KMS-11 (cell line): ENCODE results near the gene NISCH.
A peak's percentile ranks its signal among the peaks of the same experiment; 100 is the strongest.

ENCODE experiments used
- H2AFZ ChIP-seq: fragments of 200-600 bp; sonication (generic); 2 replicates; pipeline ENCODE4 v1.6.1; 2016; ENCODE audit warnings: antibody characterized with exemption, mixed run types, low read depth
- H3K27ac ChIP-seq: fragments of 200-600 bp; sonication (generic); 2 replicates; pipeline ENCODE4 v1.6.1; 2016; ENCODE audit warnings: mild to moderate bottlenecking, mixed run types
- H3K27me3 ChIP-seq: fragments of 200-600 bp; sonication (generic); 2 replicates; pipeline ENCODE4 v1.6.1; 2017; ENCODE audit warnings: mild to moderate bottlenecking, low read depth, mixed run types, moderate library complexity; ENCODE audit not compliant: insufficient read depth
- H3K36me3 ChIP-seq: fragments of 200-600 bp; sonication (generic); 2 replicates; pipeline ENCODE4 v1.6.1; 2017; ENCODE audit warnings: mild to moderate bottlenecking, mixed run types; ENCODE audit not compliant: insufficient read depth
- H3K4me1 ChIP-seq: fragments of 200-600 bp; sonication (generic); 2 replicates; pipeline ENCODE4 v1.6.1; 2016; ENCODE audit warnings: mild to moderate bottlenecking, low read depth, mixed run types; ENCODE audit not compliant: poor library complexity, severe bottlenecking
- H3K4me2 ChIP-seq: fragments of 200-600 bp; sonication (generic); 2 replicates; pipeline ENCODE4 v1.7.0; 2016; ENCODE audit warnings: mild to moderate bottlenecking, mixed run types
- H3K4me3 ChIP-seq: fragments of 200-600 bp; sonication (generic); IDR thresholded peaks from 2 replicates; pipeline ENCODE4 v1.6.1; 2017; ENCODE audit warnings: low read depth, low read length, mixed read lengths; ENCODE audit not compliant: insufficient read depth
- H3K79me2 ChIP-seq: fragments of 200-600 bp; sonication (generic); 2 replicates; pipeline ENCODE4 v1.6.1; 2016; ENCODE audit warnings: low read depth, mixed run types; ENCODE audit not compliant: insufficient read depth
- H3K9ac ChIP-seq: fragments of 200-600 bp; sonication (generic); 2 replicates; pipeline ENCODE4 v1.6.1; 2016; ENCODE audit warnings: mild to moderate bottlenecking, mixed run types
- H4K20me1 ChIP-seq: fragments of 200-600 bp; sonication (generic); 2 replicates; pipeline ENCODE4 v1.6.1; 2016; ENCODE audit warnings: mild to moderate bottlenecking, mixed run types; ENCODE audit not compliant: insufficient read depth
- TF ChIP-seq, protein P1 (sequence below): fragments of 200-600 bp; sonication (generic); conservative IDR thresholded peaks from 2 replicates; pipeline ENCODE4 v1.6.1; 2017; ENCODE audit warnings: low read depth, mild to moderate bottlenecking, antibody characterized with exemption, low read length, moderate library complexity, mixed read lengths

NISCH gene

DNA sequence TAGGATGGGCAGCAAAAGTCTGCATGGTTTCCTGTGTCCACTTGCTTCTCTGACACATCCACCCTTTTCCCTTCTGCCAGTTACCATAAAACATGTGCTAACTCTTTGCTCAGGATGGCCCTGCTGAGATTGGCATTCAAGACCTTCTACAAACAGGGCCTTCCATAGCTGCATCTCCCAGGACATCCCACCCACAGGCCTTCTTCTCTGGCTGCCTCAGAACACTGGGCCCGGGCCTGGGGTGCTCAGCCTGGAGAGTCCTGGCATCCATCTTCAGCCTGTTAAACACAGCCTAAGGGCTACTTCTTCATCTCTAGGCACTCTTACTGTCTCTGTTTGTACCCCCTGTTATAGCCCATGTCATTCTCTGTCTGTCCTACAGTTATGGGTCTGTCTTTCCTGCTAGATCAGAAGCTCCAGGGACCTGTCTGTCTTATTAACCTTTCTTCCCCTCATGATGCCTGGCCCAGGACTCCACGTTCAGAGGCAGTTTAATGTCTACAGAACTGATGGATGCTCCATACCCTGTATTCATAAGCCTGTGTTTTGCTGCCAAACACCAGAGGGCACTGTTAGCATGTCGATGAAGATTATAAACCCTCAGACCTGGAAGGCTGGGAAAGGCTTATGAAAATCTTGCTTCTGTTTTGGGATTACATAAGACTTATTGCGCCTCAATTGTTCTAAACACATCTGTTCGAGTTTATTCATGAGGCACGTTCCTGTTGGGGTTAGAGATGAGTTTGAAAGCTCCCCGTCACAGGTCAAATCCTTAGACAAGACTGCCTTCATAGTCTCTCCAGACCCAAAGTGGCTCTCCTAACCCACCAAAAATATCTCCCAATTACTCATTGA is 27.0 kb upstream of the NISCH start:
- no peak overlapping the region for H3K4me3 ChIP-seq
- no peak overlapping the region for H3K4me2 ChIP-seq
- H4K20me1 ChIP-seq: no peaks in the 10 kb centered on the region
- no peak overlapping the region for H2AFZ ChIP-seq
- no peaks in the 10 kb centered on the region for H3K36me3 ChIP-seq
- H3K79me2 ChIP-seq: no peaks in the 10 kb centered on the region
- TF ChIP-seq, protein P1, sequence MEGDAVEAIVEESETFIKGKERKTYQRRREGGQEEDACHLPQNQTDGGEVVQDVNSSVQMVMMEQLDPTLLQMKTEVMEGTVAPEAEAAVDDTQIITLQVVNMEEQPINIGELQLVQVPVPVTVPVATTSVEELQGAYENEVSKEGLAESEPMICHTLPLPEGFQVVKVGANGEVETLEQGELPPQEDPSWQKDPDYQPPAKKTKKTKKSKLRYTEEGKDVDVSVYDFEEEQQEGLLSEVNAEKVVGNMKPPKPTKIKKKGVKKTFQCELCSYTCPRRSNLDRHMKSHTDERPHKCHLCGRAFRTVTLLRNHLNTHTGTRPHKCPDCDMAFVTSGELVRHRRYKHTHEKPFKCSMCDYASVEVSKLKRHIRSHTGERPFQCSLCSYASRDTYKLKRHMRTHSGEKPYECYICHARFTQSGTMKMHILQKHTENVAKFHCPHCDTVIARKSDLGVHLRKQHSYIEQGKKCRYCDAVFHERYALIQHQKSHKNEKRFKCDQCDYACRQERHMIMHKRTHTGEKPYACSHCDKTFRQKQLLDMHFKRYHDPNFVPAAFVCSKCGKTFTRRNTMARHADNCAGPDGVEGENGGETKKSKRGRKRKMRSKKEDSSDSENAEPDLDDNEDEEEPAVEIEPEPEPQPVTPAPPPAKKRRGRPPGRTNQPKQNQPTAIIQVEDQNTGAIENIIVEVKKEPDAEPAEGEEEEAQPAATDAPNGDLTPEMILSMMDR: peak; percentile 67
- H3K27ac ChIP-seq: no peak overlapping the region
- no peaks in the 10 kb centered on the region for H3K4me1 ChIP-seq
- H3K9ac ChIP-seq: no peak overlapping the region
- H3K27me3 ChIP-seq: no peaks in the 10 kb centered on the region

DNA sequence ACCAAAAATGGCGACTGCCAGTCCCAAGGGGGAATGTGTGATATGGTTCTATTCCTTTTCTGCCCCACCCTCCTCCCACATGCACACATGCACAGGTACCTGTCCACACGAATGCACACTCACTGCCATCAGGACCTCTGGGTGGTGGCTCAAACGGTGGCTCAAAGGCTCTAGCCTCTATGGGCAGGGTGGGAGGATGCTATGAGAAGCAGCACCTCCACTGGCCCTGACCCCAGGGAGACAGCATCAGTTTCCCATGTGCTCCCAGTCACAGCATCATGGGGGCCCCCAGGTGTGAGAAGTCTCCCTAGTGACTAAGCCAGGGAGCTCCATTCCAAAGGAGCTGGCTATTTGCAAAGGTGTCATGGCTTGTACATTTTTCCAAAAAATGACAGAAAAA is 26.4 kb upstream of the NISCH start:
- Histone ChIP-seq H3K4me1 (no peaks in the 10 kb centered on the region), H3K4me2 (no peak overlapping the region), H3K36me3 (no peaks in the 10 kb centered on the region), H3K9ac (no peak overlapping the region), H3K4me3 (no peak overlapping the region), H3K79me2 (no peaks in the 10 kb centered on the region), H2AFZ (no peak overlapping the region), H3K27me3 (no peaks in the 10 kb centered on the region), H3K27ac (no peak overlapping the region), H4K20me1 (no peaks in the 10 kb centered on the region)
- TF ChIP-seq, protein P1: no peak

DNA sequence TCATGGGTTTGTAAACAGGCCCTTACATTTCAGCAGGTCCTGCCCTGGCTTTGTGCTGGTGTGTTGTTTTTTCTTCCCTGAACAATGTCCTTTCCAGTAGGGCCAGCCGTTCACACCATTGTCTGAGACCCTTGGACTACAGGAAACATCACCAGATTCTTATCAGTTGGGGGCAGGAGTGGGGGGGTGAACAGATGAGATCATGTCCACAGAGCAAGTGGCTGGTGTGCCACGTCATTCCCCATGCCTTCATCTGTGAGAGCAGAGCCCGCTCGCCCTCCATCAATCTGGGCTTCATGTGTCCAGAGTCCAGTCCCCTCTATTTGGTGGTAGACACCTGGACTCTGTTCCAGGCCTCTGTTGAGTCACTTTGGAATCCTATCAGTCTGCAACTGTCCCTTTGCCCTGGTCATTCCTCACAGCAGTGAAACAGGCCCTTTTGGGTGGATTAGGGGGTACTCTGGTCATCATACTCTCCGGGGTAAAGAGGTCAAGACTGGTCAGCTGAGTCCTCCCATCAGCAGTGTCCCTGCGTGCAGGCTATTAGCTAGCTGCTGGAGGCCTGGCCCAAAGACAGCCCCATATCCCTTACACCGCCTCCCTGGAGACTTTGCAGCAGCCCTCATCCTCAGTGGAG is 25.5 kb upstream of the NISCH start:
- no peaks in the 10 kb centered on the region for H3K36me3 ChIP-seq
- no peaks in the 10 kb centered on the region for H3K4me1 ChIP-seq
- H3K4me2 ChIP-seq: no peak overlapping the region
- no peak overlapping the region for H2AFZ ChIP-seq
- no peak overlapping the region for H3K27ac ChIP-seq
- H4K20me1 ChIP-seq: no peaks in the 10 kb centered on the region
- H3K9ac ChIP-seq: no peak overlapping the region
- no peaks in the 10 kb centered on the region for H3K79me2 ChIP-seq
- H3K4me3 ChIP-seq: no peak overlapping the region
- H3K27me3 ChIP-seq: no peaks in the 10 kb centered on the region
- TF ChIP-seq, protein P1: no peak

DNA sequence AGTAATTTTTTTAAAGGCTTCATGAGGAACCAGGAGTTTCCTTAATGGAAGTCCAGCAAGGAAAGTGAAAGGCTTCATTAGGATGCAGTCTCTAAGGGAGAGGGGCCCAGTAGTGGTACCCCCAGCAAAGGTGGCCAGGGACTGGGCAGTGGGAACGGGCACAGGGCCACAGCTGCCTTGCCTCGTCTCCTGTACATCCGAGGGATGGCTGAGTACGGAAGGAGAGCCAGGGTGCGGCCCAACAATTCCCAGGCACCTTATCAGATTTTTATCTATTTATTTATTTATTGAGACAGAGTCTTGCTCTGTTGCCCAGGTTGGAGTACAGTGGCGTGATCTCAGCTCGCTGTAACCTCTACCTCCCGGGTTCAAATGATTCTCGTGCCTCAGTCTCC is 25.0 kb upstream of the NISCH start:
- no peaks in the 10 kb centered on the region for H3K36me3 ChIP-seq
- H3K27ac ChIP-seq: no peak overlapping the region
- H3K4me2 ChIP-seq: no peak overlapping the region
- no peak overlapping the region for H3K4me3 ChIP-seq
- no peaks in the 10 kb centered on the region for H3K4me1 ChIP-seq
- TF ChIP-seq, protein P1: no peak
- H3K27me3 ChIP-seq: no peaks in the 10 kb centered on the region
- H3K9ac ChIP-seq: no peak overlapping the region
- no peaks in the 10 kb centered on the region for H3K79me2 ChIP-seq
- H4K20me1 ChIP-seq: no peaks in the 10 kb centered on the region
- no peak overlapping the region for H2AFZ ChIP-seq
